Esophagus muscularis mucosa (tissue), 4 donors: ENCODE measurements around the gene ETV7. TPM values are rescaled to one million over a fixed set of nuclear protein-coding genes. Genes with fewer than 3 reads are reported as not detected.

Experiments used
- DNase-seq: peaks from one replicate; pipeline ENCODE4 v3.0.0-alpha.2; 2017; ENCODE audit errors: extremely low spot score
- H3K27ac ChIP-seq, 4 donors: fragments of 200-600 bp; sonication (generic); replicated peaks in 1 of 4; 1 replicate in 3 of 4; 2 replicates in 1 of 4; pipeline ENCODE4 v1.5.1; 2016 to 2019; ENCODE audit warnings: mild to moderate bottlenecking in 1 of 4
- H3K27me3 ChIP-seq, 4 donors: fragments of 200-600 bp; sonication (generic); one replicate each; pipeline versions ENCODE4 v1.5.1 to v1.6.0; 2016 to 2019
- H3K36me3 ChIP-seq, 4 donors: fragments of 200-600 bp; sonication (generic); one replicate each; pipeline ENCODE4 v1.5.1; 2016 to 2019
- H3K4me1 ChIP-seq, 4 donors: fragments of 200-600 bp; sonication (generic); one replicate each; pipeline ENCODE4 v1.5.1; 2016 to 2019
- H3K4me3 ChIP-seq, 4 donors: fragments of 200-600 bp; sonication (generic); 1 replicate in 2 of 4; 2 replicates in 2 of 4; pipeline ENCODE4 v1.5.1; 2016 to 2019; ENCODE audit warnings: mild to moderate bottlenecking in 4 of 4, moderate library complexity in 1 of 4
- H3K9me3 ChIP-seq, 4 donors: fragments of 200-600 bp; sonication (generic); 1 replicate in 3 of 4; 2 replicates in 1 of 4; pipeline ENCODE4 v1.5.1; 2016 to 2019
- EP300 ChIP-seq: sonication (generic); formaldehyde crosslinking; IDR thresholded peaks from one replicate; pipeline ENCODE4 v1.6.1; 2017; ENCODE audit warnings: antibody characterized with exemption
- POLR2A ChIP-seq: fragments of 450-650 bp; IDR thresholded peaks from one replicate; pipeline ENCODE4 v1.6.1; 2017; ENCODE audit warnings: antibody characterized with exemption, moderate library complexity, mild to moderate bottlenecking, low read depth
- POLR2AphosphoS5 ChIP-seq, 2 donors: sonication (generic); formaldehyde crosslinking; IDR thresholded peaks; one replicate each; pipeline ENCODE4 v1.6.1; 2017; ENCODE audit warnings: antibody characterized with exemption in 2 of 2
- WGBS: methylation state at CpG from one replicate; pipeline ENCODE4 v1.1.5; 2018; 5-methylcytosine and 5-hydroxymethylcytosine counted together
- intact Hi-C: fragments of 100-400 bp; cut with DNase I; formaldehyde crosslinking; loops from one replicate; pipeline ENCODE4 v1.15.1; 2023
- total RNA-seq, 4 donors: library from RNA; depleted of rRNA; stranded (reverse); fragments of >200 nt; gene quantifications; one replicate each; pipeline versions ENCODE4 v1.1.0 to v1.2.1, GENCODE V29; 2016
- TF ChIP-seq, protein P1 (sequence below), 3 experiments: fragments of 200-600 bp in 2 of 3; fragments of 450-650 bp in 1 of 3; sonication (generic) in 2 of 3; IDR thresholded peaks; one replicate each; pipeline ENCODE4 v1.5.1; 2017 to 2019; ENCODE audit warnings: antibody characterized with exemption in 3 of 3, mild to moderate bottlenecking in 2 of 3, moderate library complexity in 1 of 3

The ETV7 gene
- total RNA-seq, 4 donors from 2014 or later: 0.71 to 1.5 TPM; not detected in 2

GRCh38 chr6:36422714-36423100 lies 35.2 kb upstream of the ETV7 start:
- WGBS: 10% methylated on average over 4 of the region's 4 CpGs
- Histone ChIP-seq H3K4me3 (peak overlapping the region; percentile 56 to 71 (median 62)), H3K27ac (peak overlapping the region; percentile 87 to 92 (median 90)), H3K9me3 (no peaks in the 10 kb centered on the region), H3K27me3 (no peaks in the 10 kb centered on the region), H3K36me3 (no peaks in the 10 kb centered on the region), H3K4me1 (peaks cover 5 to 16% (median 12%) of the 10 kb centered on the region in 4 donors)
- DNase-seq: no peak
- TF ChIP-seq POLR2A (no peak), EP300 (no peak), POLR2AphosphoS5 (IDR thresholded peaks at IDR 0.05) (no peak)
- TF ChIP-seq, protein P1, sequence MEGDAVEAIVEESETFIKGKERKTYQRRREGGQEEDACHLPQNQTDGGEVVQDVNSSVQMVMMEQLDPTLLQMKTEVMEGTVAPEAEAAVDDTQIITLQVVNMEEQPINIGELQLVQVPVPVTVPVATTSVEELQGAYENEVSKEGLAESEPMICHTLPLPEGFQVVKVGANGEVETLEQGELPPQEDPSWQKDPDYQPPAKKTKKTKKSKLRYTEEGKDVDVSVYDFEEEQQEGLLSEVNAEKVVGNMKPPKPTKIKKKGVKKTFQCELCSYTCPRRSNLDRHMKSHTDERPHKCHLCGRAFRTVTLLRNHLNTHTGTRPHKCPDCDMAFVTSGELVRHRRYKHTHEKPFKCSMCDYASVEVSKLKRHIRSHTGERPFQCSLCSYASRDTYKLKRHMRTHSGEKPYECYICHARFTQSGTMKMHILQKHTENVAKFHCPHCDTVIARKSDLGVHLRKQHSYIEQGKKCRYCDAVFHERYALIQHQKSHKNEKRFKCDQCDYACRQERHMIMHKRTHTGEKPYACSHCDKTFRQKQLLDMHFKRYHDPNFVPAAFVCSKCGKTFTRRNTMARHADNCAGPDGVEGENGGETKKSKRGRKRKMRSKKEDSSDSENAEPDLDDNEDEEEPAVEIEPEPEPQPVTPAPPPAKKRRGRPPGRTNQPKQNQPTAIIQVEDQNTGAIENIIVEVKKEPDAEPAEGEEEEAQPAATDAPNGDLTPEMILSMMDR (IDR thresholded peaks at IDR 0.05): no peak
- intact Hi-C loops: loop anchor here (1.0 to 5.0 kb wide), 3 partner anchors 20 to 260 kb away; partner anchors contain the start of genes KCTD20, PXT1 and SRSF3

DNA sequence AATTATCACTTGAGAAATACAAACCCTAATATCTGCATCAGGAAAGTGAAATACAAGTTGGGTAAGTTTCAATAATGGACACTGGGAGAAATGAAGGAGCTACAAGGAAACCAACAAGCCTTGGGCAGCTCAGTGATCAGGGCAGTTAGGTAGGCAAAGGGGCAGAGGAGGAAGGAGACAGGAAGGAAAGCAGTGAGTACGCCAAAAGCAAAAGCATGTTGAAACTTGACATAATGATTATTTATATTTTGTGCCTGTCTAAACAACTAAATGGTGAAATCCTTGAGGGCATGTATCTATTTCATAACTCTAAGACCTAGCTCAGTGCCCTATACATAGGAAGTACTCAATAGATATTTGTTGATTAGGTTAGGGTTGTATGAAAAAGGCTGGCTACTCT lies 31.8 kb upstream of the ETV7 start:
- intact Hi-C loops: no loop called here
- WGBS: 88% methylated on average over 1 of the region's 1 CpG
- no peak for DNase-seq
- no peaks in the 10 kb centered on the region for H3K36me3 ChIP-seq
- TF ChIP-seq POLR2AphosphoS5 (IDR thresholded peaks at IDR 0.05): no peak
- TF ChIP-seq EP300: no peak
- TF ChIP-seq, protein P1 (IDR thresholded peaks at IDR 0.05): no peak
- no peak for TF ChIP-seq POLR2A
- no peak overlapping the region for H3K27ac ChIP-seq
- H3K9me3 ChIP-seq: no peaks in the 10 kb centered on the region
- peaks cover 5 to 15% (median 12%) of the 10 kb centered on the region in 4 donors for H3K4me1 ChIP-seq
- no peak overlapping the region for H3K4me3 ChIP-seq
- no peaks in the 10 kb centered on the region for H3K27me3 ChIP-seq

- WGBS: 91% methylated on average over 3 of the region's 3 CpGs
- no peak for DNase-seq
- Histone ChIP-seq H3K27me3 (no peaks in the 10 kb centered on the region), H3K4me1 (peaks cover 5 to 12% (median 8%) of the 10 kb centered on the region in 4 donors), H3K36me3 (no peaks in the 10 kb centered on the region), H3K27ac (no peak overlapping the region), H3K9me3 (no peaks in the 10 kb centered on the region), H3K4me3 (no peak overlapping the region)
- intact Hi-C loops: no loop called here
- TF ChIP-seq, protein P1 (IDR thresholded peaks at IDR 0.05): no peak
- TF ChIP-seq EP300: no peak
Measured at GRCh38 chr6:36418558-36418957, 31.1 kb upstream of the ETV7 start.

GRCh38 chr6:36414481-36414880 lies 27.0 kb upstream of the ETV7 start:
- 53% methylated on average over 1 of the region's 1 CpG for WGBS
- H3K27me3 ChIP-seq: no peaks in the 10 kb centered on the region

More at GRCh38 chr6:36414481-36414880, 27.0 kb upstream of the ETV7 start:
- Histone ChIP-seq H3K4me3 (no peak overlapping the region), H3K9me3 (no peaks in the 10 kb centered on the region), H3K4me1 (no peaks in the 10 kb centered on the region), H3K36me3 (no peaks in the 10 kb centered on the region), H3K27ac (no peak overlapping the region)
- DNase-seq: no peak
- TF ChIP-seq EP300: no peak
- TF ChIP-seq, protein P1 (IDR thresholded peaks at IDR 0.05): no peak
- no peak for TF ChIP-seq POLR2A
- TF ChIP-seq POLR2AphosphoS5 (IDR thresholded peaks at IDR 0.05): no peak
- intact Hi-C loops: no loop called here
